Activated CD4-positive, alpha-beta T cell treated with anti-CD3 and anti-CD28 coated beads for 24 hours (primary cell): Measurements from ENCODE around the gene ZRANB3.
"Not testable (repeated sequence)": the region's sequence is repeated elsewhere in the genome, so short reads cannot be mapped to it uniquely, and the experiment has no call there.

Source experiments
- DNase-seq, 2 donors: peaks; one replicate each; pipeline ENCODE4 v3.0.0-alpha.2; 2020; ENCODE audit warnings: low read depth in 2 of 2

ZRANB3 gene

DNA sequence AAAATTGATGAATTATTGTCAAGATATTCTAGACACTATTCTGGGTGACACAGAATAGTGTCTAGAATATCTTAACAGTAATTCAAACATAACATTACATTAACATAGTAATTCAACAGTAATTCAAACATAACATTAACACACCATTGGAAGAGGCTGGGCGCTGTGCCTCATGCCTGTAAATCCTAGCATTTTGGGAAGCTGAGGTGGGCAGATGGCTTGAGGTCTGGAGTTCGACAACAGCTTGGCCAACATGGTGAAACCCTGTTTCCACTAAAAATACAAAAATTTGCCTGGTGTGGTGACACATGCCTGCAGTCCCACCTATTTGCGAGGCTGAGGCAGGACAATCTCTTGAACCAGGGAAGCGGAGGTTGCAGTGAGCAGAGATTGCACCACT, 195.8 kb downstream of the ZRANB3 start:
- no peak for DNase-seq

DNA sequence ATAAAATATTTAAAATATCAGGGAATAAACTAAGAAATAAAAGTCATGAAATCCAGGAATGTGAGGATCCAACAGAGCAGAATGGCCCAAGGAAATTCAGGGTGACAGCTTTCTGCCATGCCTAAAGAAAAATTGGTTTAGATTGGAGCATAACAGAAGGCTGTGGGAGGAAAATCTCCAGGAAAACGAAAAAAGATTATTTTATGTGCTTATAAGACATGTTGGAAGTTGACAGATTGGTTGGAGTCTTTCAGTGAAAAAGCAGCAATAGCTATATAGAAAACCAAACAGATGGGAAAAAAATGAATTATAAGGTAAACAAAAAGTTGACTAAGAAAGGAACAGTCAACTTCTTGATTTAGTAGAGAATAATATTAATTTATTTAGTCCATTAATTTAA, 203.9 kb downstream of the ZRANB3 start:
- no peak for DNase-seq

DNA sequence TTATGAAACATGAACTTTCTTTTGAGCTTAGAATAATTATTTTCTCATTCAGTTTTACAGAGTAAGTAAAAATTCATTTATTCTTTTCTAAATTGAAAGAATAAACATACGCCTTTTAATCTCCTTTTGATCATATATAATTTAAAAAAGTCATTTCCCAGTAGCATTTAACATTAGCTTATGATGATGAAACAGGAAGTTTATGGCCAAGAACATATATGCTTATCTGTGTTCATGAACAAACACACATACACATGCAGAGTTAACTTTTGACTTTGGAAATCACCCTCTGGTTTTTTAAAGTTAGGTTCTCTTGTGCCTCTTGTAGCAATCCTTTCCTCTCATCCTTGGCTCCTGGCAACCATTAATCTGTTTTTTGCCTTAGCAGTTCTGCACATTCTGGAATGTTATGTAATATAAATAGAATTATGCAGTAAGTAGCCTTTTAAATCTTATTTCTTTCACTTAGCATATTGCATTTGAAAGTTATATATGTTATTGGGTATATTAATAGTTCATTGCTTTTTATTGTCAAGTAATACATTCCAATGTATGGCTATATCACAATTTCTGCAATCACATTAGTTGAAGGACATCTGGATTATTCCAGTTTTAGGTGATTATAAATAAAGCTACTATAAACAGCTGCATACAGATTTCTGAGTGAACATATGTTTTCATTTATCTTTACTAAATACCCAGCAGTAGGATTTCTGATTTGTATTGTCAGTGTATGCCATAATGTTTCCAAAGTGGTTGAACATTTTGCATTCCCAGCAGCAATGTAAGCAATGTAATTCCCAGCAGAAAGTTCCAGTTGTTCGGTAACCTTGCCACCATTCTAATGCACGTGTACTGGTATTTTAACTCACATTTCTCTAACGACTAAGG, 210.3 kb downstream of the ZRANB3 start:
- DNase-seq, result no peak

DNA sequence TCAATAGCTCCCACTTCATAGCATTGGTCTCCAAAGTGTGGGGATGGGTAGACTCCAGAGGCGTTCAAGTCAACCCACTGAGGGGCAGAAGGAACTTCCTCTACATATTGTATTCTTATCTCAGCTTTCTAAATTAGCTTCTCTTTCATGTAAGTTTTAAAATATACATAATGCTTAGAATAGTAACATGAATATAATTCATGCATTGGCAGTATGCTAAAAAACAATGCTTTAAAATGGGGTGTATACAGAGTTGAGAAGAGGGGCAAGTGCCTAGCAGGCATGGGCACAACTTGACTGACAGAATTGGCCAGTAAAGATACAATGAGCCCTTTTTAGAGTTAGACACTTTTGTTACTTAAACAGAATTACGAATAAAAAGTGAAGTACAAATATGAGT, 212.2 kb downstream of the ZRANB3 start:
- no peak for DNase-seq

DNA sequence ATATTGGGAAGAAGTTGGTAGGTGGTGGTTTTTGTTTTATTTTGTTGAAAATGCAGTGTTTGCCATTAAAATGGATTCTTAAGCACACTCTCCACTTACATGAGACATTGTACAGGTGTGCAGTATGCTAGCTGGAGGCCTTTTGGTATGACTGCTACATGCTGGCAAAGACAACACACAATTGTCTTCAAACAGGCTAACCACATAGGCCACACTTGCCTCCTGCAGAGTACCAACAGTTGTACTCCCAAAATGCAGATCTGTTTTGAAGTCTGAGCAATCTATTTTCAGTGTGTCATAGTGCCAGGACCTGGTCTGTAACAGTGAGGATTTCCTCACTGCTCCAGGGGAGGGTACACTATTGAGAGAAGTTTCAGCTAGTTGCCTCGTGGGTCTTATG, 213.6 kb downstream of the ZRANB3 start:
- no peak for DNase-seq

DNA sequence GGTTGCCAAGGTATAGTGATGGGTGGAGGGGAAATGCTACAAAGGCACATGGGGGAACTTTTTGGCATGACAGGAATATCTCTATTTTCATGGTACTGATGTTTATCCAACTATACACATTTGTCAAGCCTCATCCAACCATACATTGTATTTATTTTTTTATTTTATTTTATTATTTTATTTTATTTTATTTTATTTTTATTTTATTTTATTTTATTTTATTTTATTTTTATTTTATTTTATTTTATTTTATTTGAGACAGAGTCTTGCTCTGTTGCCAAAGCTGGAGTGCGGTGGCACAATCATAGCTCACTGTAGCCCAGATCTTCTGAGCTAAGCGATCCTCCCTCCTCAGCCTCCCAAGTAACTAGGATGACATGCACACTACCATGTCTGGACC, 219.1 kb downstream of the ZRANB3 start:
- DNase-seq, result no peak

DNA sequence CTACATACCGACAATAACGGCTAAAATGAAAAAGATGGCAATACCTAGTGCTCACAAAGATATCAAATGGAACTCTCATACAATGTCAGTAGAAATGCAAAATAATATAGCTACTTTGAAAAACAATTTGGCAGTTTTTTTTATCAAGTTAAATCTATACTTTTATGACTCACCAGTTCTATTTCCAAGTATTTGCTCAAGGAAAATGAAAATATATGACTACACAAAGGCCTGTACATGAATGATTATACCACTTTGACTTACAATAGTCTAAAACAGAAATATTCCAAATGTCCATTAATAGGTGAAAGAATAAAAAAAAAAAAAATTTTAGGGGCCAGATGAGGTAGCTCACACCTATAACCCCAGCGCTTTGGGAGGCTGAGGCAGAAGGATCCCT, 219.8 kb downstream of the ZRANB3 start:
- DNase-seq, result no peak

DNA sequence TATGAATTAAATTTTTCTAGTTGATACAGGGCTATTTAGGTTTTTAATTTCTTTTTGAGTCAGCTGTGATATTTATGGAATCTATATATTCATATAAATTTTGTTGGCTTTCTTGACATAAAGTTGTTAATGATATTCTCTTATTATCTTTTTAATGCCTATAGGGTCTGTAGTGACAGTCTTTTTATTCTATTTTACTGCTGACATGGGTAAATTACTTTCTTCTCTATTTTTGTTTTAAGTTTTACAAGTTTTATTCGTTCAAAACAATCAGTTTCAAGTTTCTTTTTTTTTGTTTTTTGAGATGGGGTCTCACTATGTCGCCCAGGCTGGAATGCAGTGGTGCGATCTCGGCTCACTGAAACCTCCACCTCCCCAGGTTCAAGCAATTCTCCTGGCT, 226.3 kb downstream of the ZRANB3 start:
- DNase-seq, result no peak

DNA sequence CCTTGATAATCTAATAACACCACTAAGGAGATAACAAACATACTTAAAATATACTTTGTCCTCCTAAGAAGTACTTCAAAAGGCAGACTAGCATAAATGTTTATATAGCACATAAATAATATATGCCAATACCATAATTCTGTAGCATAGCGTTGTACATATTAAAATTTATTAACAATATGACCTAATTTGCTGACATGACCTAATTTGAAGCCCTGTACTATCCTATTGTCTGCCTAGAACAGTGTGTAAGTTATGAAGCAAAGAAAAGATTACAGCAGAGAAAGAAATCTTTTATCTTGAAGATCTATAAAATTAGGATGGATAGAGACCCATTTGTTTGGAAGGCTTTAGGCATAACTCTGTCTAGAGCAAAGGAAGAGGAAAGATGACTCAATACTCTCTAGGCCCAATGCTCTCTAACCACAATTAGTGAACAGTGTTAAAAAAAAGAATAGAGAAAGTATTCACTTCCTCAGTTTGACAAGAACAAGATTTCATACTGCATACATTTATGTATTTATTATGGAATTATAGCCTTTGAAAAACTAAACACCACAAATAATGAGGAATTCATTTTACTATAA, 231.3 kb downstream of the ZRANB3 start:
- no peak for DNase-seq

DNA sequence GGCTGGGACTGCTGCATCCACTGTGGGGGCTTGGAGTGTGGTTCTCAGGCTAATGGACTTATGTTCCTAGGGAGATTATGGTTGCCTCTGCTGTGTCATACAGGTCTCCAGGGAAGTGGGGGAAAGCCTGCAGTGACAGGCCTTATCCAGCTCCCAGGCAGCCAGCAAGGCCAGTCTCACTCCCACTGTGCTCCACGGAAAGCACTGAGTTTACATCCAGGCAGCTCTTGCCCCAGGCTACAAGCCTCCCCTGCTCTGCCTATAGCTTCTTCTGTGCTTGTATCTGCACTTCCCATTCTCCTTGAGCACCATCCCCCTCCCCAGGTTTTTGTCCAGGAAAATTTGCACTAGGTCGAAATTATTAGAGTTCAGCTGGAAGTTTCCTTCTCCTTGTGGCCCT, 231.9 kb downstream of the ZRANB3 start:
- no peak for DNase-seq

DNA sequence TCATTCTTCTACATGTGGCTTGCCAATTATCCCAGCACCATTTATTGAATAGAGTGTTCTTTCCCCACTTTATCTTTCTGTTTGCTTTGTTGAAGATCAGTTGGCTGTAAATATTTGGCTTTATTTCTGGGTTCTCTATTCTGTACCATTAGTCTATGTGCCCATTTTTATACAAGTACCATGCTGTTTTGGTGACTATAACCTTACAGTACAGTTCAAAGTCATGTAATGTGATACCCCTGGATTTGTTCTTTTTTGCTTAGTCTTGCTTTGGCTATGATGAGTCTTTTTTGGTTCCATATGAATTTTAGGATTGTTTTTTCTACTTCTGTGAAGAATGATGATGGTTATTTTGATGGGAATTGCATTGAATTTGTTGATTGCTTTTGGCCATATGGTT, 243.9 kb downstream of the ZRANB3 start:
- not testable (repeated sequence) for DNase-seq

DNA sequence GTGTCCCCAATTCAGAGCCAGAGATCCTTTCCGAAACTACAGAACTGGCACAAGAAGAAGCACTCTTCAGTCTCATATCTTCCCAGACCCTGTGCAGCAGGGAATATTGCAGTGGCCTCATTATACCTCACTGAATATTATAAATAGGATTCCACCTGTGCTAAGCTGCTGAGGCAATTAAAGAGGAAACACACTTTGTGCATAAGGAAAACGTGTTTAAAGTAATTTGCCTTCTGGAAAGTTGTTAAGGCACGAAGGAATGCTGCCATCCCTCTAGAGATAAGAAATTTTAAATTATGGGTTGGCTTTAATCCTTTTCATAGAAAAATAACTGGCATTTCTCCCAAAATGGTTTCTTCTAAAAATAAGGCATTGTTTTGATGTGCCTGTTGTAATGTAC, 245.6 kb downstream of the ZRANB3 start:
- DNase-seq, result no peak

DNA sequence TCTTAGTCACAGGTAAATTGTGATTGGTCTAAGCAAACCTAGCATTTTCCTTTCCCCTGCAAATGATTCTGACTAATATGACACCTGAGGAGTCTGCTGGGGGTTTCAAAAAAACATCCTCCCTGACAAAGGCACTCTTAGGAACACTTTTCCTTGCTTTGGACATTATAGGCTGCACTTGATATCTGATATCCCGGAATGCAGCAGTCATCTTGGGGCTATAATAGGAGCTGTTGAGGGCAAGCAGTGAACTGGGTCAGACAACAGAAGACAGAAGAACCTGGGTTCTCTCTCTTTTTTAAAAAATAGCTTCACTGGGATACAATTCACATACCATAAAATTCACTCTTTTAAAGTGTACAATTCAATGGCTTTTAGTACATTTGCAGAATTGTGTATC, 249.6 kb downstream of the ZRANB3 start:
- DNase-seq, result no peak

DNA sequence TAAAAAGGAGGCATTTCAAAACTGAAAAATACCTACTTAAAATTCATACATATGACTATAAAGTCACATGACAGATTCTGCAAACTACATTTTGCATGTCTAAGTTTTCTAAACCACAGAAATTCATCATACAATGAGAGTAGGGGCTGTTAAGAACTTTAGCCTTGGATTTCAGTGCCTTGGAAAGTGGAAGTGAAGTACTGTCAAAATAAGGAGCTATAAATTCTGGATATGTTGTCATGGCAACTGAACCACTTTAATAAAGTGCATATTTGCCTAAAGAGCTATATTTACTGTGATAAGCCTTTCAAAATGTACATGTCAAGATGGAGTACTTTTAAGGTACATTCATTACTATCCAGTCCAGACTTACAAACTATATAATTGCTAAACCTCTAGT, 251.8 kb downstream of the ZRANB3 start:
- no peak for DNase-seq

DNA sequence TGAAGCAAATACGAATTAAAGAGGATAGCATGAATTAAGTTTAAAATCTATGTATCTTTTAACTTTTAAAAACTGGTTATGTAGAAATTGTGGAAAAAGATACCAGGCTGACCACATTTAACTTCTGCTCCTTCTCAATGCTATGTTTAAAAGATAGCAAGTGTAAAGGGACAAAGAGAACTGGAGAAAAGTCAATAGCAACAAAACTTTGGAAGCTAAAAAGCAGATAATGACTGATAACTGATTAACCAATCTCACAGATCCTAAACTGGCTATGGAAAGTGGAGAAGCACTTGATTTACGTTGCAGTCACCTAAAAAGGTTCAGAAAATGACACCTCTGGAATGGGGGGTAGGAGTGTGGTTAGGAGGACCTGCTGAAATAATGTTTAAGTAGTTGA, 254.5 kb downstream of the ZRANB3 start:
- DNase-seq, result no peak

DNA sequence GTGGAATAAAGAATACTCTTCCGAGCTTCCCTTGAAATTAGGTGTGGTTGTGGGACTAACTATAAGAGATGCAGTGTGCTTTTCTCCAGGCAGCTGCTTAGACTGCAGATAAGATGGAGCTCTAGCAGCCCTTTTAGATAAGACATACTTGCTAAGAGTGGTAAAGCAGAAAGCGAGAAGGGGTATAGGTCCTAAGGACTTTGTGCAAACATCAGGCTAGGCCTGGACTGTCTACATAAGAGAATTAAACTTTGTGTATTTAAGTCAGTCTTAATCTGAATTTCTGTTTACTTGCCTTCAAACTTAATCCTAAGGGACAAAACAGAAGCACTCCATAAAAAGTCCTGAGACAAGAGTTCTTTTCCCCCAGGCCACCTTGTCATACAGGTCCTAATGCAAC, 260.0 kb downstream of the ZRANB3 start:
- no peak for DNase-seq

DNA sequence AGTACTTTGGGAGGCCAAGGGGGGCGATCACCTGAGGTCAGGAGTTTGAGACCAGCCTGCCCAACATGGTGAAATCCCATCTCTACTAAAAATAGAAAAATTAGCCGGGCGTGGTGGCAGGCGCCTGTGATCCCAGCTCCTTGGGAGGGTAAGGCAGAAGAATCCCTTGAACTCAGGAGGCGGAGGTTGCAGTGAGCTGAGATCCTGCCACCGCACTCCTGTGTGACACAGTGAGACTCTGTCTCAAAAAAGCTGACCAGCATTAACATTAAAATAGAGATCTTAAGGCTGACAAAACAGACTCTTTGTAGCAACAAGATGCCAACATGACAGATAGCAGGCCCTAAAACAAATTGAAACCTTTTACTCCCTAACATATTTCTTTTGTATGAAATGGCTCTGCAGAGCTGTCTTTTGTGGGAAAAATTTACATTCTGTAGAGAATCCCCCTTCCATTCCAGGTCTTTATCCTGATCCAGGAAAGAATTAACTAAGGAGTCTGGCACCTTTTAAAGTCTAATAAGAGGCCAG, 265.0 kb downstream of the ZRANB3 start:
- DNase-seq, result no peak

DNA sequence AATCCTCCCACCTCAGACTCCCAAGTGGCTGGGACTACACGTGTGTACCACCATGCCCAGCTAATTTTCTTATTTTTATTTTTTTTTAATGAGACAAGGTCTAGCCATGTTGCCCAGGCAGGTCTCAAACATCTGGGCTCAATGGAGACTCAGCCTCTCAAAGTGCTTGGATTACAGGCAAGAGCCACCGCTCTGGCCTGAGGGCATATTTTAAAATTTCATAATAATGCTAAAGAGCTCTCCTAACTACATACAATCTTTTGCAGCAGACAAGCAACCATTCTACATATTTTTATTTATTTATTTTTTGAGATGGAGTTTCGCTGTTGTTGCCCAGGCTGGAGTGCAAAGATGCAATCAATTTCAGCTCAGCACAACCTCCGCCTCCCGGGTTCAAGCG, 271.9 kb downstream of the ZRANB3 start:
- DNase-seq, result no peak

DNA sequence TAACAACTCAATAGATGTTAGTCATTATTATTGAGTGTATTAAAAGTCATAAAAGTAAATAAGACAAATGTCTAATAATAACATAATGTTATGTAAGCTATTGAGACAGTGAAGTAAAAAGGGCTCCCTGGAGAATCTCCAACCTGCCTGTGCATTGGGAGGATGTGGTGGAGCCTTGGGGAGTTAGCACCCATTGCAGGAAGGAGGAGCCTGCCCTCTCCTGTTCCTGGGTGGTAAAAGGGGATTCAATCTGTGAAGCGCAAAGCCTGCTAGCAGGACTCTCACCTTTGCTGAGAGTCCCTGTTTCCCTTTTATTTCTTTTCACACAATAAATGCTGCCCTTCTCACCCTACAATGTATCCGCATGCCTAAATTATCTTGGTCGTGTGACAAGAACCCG, 272.8 kb downstream of the ZRANB3 start:
- DNase-seq, result no peak

DNA sequence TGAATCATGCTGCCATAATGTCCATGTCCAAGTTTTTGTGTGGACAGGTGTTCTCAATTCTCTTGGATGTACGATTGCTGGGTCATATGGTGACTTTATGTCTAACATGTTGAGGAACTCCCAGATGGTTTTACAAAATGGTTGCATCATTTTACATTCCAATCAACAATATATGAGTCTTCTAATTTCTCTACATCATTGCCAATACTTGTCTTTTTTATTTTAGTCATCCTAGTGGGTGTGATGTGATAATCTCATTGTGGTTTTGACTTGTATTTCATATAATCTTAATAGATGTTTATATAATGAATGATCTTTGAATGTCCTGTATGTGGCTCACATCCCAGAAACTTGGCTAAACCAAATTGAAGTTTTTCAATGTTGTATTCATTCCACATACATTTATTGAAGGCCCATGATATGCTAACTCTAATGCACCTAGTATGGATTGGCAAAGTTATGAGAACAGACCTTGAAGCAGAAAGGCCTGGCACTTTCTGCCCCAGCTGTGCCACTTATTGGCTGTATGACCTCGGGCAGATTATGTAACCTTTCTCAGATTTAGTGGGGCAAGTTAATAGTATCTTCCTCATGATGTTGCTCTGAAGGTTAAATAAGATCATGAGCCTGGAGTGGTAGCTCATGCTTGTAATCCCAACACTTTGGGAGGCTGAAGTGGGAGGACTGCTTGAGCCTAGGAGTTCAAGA, 273.5 kb downstream of the ZRANB3 start:
- DNase-seq, result no peak

DNA sequence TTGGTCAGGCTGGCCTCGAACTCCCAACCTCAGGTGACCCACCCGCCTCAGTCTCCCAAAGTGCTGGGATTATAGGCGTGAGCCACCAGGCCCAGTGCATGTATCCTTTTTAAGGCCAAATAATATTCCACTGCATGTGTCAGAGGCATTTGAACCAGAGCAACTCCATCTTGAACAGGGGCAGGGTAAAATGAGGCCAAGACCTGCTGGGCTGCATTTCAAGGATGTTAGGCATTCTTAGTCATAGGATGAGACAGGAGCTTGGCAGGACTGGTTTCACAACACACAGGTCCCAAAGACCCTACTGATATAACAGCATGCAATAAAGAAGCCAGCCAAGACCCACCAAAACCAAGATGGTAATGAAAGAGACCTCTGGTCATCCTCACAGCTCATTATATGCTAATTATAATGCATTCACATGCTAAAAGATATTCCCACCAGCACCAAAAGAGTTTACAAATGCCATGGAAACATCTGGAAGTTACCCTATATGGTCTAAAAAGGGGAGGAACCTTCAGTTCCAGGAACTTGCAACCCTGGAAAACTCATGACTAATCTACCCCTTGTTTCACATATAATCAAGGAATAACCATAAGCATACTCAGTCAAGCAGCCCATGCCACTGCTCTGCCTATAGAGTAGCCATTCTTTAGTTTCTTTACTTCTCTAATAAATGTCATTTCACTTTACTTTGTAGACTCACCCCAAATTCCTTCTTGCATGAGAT, 274.3 kb downstream of the ZRANB3 start:
- no peak for DNase-seq

DNA sequence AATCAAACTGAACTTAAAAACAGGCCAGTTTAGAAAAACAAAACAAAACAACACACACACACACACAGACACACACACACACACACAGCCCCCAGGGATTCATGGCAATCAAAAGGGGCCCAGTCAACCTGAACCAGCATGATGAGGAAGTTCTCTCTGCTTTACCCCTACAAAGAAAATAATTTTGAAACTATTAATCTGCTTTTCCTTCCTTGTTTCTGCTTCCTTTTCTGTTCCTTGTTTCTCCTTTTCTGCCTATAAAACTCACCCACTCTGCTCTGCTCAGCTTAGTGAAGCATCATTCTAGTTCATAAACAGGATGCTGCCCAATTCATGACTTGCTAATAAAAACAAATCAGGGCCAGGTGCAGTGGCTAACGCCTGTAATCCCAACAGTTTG, 275.8 kb downstream of the ZRANB3 start:
- DNase-seq, result no peak
